Measurements from ENCODE around the gene RSPO4.

Gene RSPO4

GRCh38 chr20:1041845-1042390, 39.8 kb upstream of the RSPO4 start:
- no peaks in the 10 kb centered on the region for H3K9me2 ChIP-seq (ENCODE audit: low read depth, low read length)
- H3K4me3 ChIP-seq (ENCODE audit: low read depth, low read length, poor library complexity, severe bottlenecking), result no peak overlapping the region
- H3K9me3 ChIP-seq (ENCODE audit: low read length), result no peaks in the 10 kb centered on the region
- H3K9ac ChIP-seq (ENCODE audit: low read length), result no peak overlapping the region
- no peaks in the 10 kb centered on the region for H3K27me3 ChIP-seq (ENCODE audit: insufficient read depth, low read length)
- no peak overlapping the region for H3K27ac ChIP-seq (ENCODE audit: low read depth, low read length, poor library complexity, severe bottlenecking)
- no peaks in the 10 kb centered on the region for H3K79me2 ChIP-seq (ENCODE audit: insufficient read depth, low read length)
- H3K36me3 ChIP-seq (ENCODE audit: insufficient read depth, low read length), result no peaks in the 10 kb centered on the region
- no peaks in the 10 kb centered on the region for H3F3A ChIP-seq (ENCODE audit: insufficient read depth, low read length)
- no peak overlapping the region for H2AFZ ChIP-seq (ENCODE audit: low read length)
- H3K4me1 ChIP-seq (ENCODE audit: insufficient read depth, low read length, severe bottlenecking), result no peaks in the 10 kb centered on the region
- H3K4me2 ChIP-seq (ENCODE audit: low read length), result no peak overlapping the region
- no peaks in the 10 kb centered on the region for H4K20me1 ChIP-seq (ENCODE audit: insufficient read depth, low read length)
- no peak for TF ChIP-seq EZH2 (IDR thresholded peaks at IDR 0.05; ENCODE audit: borderline replicate concordance, low read length)
- no peak for TF ChIP-seq CTCF (IDR thresholded peaks at IDR 0.05; ENCODE audit: low read length)

GRCh38 chr20:1038205-1038604, 36.1 kb upstream of the RSPO4 start:
- Histone ChIP-seq H4K20me1 (ENCODE audit: insufficient read depth, low read length) (no peaks in the 10 kb centered on the region), H3K79me2 (ENCODE audit: insufficient read depth, low read length) (no peaks in the 10 kb centered on the region), H3K9me3 (ENCODE audit: low read length) (no peaks in the 10 kb centered on the region), H3K36me3 (ENCODE audit: insufficient read depth, low read length) (no peaks in the 10 kb centered on the region), H3K4me3 (ENCODE audit: low read depth, low read length, poor library complexity, severe bottlenecking) (no peak overlapping the region), H3K9me2 (ENCODE audit: low read depth, low read length) (no peaks in the 10 kb centered on the region), H3K27ac (ENCODE audit: low read depth, low read length, poor library complexity, severe bottlenecking) (no peak overlapping the region), H3K27me3 (ENCODE audit: insufficient read depth, low read length) (no peaks in the 10 kb centered on the region), H3K9ac (ENCODE audit: low read length) (no peak overlapping the region), H3K4me2 (ENCODE audit: low read length) (no peak overlapping the region), H3F3A (ENCODE audit: insufficient read depth, low read length) (no peaks in the 10 kb centered on the region), H2AFZ (ENCODE audit: low read length) (no peak overlapping the region), H3K4me1 (ENCODE audit: insufficient read depth, low read length, severe bottlenecking) (no peaks in the 10 kb centered on the region)
- TF ChIP-seq EZH2 (IDR thresholded peaks at IDR 0.05; ENCODE audit: borderline replicate concordance, low read length) (no peak), CTCF (IDR thresholded peaks at IDR 0.05; ENCODE audit: low read length) (no peak)

- Histone ChIP-seq H2AFZ (ENCODE audit: low read length) (no peak overlapping the region), H3K9me3 (ENCODE audit: low read length) (no peaks in the 10 kb centered on the region), H3K9me2 (ENCODE audit: low read depth, low read length) (no peaks in the 10 kb centered on the region), H4K20me1 (ENCODE audit: insufficient read depth, low read length) (no peaks in the 10 kb centered on the region), H3K4me2 (ENCODE audit: low read length) (no peak overlapping the region), H3K4me3 (ENCODE audit: low read depth, low read length, poor library complexity, severe bottlenecking) (no peak overlapping the region), H3K4me1 (ENCODE audit: insufficient read depth, low read length, severe bottlenecking) (no peaks in the 10 kb centered on the region), H3F3A (ENCODE audit: insufficient read depth, low read length) (no peaks in the 10 kb centered on the region), H3K27me3 (ENCODE audit: insufficient read depth, low read length) (no peaks in the 10 kb centered on the region), H3K27ac (ENCODE audit: low read depth, low read length, poor library complexity, severe bottlenecking) (no peak overlapping the region), H3K79me2 (ENCODE audit: insufficient read depth, low read length) (no peaks in the 10 kb centered on the region), H3K36me3 (ENCODE audit: insufficient read depth, low read length) (no peaks in the 10 kb centered on the region), H3K9ac (ENCODE audit: low read length) (no peak overlapping the region)
- TF ChIP-seq EZH2 (IDR thresholded peaks at IDR 0.05; ENCODE audit: borderline replicate concordance, low read length), result no peak
- no peak for TF ChIP-seq CTCF (IDR thresholded peaks at IDR 0.05; ENCODE audit: low read length)
Observed at GRCh38 chr20:1037039-1037438, 34.9 kb upstream of the RSPO4 start.

All from OCI-LY1 (cell line).